ENCODE results near the gene BEGAIN.

Gene BEGAIN

DNA sequence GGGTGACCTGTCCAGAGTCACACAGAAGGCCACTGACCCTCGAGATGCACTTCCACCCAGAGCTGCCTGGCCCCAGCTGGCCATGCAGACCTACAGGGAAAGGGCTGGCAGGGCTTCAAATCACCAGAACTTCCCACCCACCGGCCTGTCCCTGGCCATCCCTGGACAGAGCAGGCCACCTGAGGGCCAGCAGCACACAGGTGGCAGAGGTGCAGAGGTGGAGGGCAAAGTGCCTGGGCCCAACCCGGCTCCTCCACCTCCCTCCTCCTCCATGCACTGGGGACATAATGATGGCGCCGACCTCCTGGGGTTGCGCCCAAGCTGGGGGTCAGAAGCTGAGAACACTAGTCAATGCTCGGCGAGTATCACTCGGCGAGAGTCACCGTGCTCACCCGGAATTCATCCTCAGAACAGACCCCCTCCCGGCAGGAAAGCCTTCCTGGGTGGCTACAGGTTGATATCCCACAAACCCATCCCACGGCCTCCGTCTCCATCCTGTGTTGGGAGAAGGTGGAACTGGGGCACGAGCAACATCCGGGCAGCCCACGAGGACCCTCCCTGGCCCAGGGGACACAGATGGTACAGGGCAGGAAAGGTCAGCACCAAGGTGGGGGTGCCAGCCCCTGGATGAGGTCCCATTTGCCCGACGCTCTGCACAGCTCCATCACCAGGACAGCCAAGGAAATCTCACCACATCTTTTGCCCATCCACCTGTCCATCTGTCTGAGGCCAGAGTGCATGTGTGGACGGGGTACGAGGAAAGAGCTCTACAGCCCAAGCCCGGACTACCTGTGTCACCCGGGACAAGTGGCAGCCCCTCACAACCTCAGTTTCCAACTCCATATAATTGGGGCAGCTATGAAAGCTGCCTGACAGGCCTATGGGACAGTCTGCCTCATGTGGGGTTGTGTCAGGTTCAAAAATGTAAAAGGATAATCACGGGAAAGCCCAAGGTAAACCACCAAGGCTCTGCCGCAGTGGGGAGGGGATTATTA is 10.8 kb downstream of the BEGAIN start:
- TF ChIP-seq GATA1 (IDR thresholded peaks at IDR 0.05; ENCODE audit: low read depth, low read length) (no peak), POLR2A (IDR thresholded peaks at IDR 0.05; ENCODE audit: low read length) (no peak)
- no peak for DNase-seq

DNA sequence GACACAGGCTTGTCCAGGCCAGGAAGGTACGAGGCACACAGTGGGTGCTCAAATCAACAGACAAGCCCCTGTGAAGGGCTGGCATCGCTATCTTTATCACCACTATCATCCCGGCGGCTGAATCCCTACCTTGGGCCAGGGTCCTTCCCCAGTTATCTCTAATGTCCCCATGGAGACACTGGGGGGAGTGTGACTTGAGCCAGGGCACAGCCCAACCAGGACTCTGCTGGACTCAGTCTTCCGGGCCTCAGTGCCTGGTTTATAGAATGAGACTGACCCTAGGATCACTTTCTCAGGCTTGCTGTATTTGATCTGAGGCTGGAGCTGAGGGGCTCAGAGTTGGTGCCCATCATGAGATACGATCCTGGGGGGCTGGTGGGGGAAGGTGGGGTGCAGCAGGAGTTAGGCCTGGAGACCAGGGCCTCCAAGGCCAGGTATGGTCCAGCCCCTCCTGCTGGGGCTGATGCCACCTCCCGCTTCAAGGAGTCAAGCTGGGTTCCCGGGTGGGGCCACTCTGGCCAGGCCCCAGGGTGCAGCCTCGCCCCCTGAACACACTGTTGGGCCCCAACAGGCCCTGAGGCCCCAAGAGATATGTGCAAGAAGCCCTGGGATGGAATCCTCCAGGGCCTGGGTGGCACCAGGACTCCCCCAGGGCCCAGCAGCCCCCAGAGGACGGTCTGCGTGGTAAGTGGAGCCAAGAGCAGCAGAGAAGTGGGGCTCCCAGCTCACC is 11.8 kb downstream of the BEGAIN start:
- DNase-seq, result no peak
- TF ChIP-seq GATA1 (IDR thresholded peaks at IDR 0.05; ENCODE audit: low read depth, low read length), result no peak
- TF ChIP-seq POLR2A (IDR thresholded peaks at IDR 0.05; ENCODE audit: low read length), result no peak

DNA sequence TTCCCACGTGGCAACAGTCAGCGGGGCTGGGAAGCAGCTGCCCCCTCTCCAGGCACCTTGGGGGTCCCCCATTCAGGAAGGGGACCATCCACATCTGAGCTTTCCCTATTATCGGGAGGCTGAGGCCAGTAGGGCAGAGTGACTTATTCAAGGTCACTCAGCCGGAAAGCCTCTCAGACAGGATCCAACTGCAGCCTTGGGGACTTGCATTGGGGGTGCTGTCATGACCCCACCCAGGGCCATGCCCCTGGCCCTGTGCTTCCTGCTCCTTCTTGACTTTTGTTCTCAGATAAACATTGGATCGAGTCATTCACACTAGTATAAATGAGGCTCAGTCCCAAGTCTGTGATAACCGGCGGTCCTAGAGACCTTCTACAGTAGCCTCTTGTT is 12.6 kb downstream of the BEGAIN start:
- TF ChIP-seq GATA1 (IDR thresholded peaks at IDR 0.05; ENCODE audit: low read depth, low read length) (no peak), POLR2A (IDR thresholded peaks at IDR 0.05; ENCODE audit: low read length) (no peak)
- DNase-seq, result no peak

DNA sequence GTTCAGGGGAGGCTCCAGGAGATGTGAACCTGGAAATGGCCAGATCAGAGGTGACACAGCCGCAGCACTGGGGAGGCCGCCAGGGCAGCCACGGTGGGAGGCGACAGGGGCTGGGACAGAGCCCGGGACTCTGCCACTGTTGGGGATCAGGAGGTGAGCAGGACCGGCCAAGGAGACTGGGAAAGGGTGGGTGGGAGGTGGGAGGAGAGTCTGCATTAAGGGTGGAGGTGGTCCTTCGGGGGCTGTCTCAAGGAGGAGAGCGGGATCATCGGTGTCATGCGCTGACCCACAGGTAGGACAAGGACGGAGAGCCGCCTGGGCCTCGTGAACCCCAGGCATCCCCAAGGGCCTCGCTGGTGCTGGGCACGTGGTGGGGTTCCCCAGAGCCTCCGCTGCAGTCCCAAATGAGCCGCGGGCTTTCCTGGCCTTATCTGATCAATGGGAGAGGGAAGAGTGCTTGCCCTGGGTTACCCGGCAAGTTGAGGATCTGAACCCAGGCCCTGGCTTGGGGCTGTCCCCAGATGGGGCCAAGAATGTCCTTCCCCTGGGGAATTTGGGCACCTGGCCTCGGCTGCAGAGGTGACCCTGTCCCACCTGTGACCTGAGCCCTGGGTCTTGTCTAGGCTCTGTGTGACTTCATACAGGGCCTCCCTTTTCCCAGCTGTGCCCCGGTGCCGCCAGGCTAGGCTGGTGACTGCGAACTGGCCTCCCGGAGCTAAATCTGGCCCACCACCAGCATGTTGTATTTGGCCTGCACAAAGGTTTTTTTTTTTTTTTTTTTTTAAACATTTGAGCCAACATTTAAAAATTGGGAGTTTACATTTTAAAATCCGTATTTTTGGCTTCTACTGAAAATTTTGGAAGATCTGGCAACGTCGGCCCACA is 13.2 kb downstream of the BEGAIN start:
- no peak for TF ChIP-seq POLR2A (IDR thresholded peaks at IDR 0.05; ENCODE audit: low read length)
- TF ChIP-seq GATA1 (IDR thresholded peaks at IDR 0.05; ENCODE audit: low read depth, low read length), result no peak

DNA sequence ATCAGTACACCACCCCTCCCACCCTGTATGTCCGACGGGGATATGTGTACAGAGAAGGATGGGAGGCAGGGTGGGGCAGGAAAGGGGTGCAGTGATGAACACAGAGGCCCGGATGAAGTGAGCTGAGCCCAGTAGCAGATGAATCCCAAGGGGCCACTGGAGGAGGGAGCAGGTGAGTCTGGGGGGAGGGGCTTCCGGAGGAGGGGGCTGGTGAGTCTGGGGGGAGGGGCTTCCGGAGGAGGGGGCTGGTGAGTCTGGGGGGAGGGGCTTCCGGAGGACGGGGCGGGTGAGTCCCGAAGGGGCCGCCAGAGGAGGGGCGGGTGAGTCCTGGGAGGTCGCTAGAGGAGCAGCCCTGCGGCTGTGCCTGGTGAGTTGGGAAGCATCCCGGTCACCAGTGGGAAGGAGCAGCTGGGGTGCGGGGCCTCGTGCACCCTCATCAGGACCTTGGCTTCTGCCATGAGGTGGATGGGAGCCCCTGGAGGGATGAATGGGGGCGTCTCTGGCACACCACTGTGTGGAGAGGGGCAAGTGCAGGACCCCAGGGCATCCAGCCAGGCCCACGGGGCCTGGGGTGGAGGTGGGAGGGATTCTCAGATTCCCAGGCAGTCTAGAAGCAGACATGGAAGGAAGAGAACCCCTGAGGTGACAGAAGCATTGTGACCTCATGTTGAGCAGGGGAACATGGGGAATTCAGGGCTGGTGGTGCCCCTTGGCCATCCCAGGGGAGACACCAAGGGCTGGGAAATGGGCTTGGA is 14.0 kb downstream of the BEGAIN start:
- DNase-seq, result no peak
- no peak for TF ChIP-seq GATA1 (IDR thresholded peaks at IDR 0.05; ENCODE audit: low read depth, low read length)
- TF ChIP-seq POLR2A (IDR thresholded peaks at IDR 0.05; ENCODE audit: low read length), result no peak

More for the DNA sequence above, 13.2 kb downstream of the BEGAIN start:
- DNase-seq, result no peak

DNA sequence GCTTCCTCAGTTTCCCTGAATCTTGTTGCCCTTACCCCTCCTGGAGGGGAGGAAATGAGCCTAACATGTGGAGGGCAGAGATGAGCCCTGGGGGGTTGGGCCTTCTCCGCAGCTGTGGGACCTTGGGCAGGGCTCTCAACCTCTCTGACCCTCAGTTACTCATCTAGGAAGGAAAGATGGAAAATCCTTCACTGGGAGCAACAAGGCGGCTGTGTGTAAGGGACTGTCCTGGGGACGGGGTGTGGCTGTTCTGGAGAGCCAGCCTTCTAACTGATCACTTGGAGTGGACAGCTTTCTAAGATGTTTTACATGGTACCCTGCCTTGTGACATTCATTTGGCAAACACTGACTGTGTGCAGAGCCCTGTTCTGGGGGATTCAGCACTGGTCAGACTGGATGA is 14.7 kb downstream of the BEGAIN start:
- no peak for TF ChIP-seq GATA1 (IDR thresholded peaks at IDR 0.05; ENCODE audit: low read depth, low read length)
- TF ChIP-seq POLR2A (IDR thresholded peaks at IDR 0.05; ENCODE audit: low read length), result no peak
- no peak for DNase-seq

DNA sequence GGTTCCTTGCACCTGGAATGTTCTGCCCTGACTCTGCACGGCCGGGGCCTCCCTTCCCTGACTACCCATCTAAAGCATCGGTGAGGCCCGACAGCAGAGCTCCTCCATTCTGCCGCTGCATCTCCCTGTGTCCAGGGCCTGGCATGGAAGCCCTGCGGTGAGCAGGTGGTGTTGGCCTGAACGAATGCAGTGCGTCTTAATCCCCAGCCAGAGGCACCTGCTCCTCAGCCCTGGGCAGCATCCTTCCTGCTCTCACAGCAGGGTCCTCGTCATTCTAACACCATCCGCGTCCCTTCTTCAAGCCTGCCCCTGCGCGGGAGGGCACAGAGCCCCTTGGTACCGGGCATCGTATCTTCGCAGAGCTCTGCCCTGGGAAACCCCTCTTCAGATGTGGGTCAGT is 15.4 kb downstream of the BEGAIN start:
- no peak for TF ChIP-seq GATA1 (IDR thresholded peaks at IDR 0.05; ENCODE audit: low read depth, low read length)
- TF ChIP-seq POLR2A (IDR thresholded peaks at IDR 0.05; ENCODE audit: low read length), result no peak

DNA sequence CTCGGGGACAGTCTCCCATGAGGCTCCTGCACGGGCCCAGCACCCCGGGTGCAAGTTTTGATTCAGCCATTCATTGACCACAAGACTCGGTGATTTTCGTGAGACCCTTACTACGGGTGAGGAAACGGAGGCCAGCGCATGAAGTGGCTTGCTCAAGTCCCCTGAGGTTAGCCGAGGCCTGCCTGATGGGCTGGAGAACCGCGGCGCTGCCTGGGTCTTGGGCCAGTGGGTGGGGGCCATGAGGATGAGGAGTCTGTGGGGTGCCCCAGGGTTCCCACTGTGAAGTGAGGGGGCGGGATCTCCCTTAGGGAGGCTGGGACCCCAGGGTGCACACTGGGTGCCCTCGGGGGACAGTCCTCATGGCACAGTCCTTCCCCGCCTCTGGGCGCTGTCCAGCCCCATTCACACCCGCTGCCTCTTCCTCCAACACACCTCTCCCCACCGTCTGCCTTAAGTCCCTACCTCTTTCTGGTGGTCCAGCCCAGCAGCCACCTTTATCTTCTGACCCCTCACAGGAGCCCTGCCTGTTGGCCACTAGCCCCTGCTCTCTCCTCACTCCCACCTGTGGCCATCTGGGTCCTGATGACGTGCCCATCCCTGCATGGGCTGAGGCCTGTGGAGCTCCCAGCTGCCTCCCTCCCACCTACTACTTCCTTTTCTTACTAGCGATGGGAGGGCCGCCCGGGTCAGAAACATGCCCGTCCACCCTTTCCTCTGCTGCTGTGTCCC is 16.3 kb downstream of the BEGAIN start:
- DNase-seq, result no peak
- no peak for TF ChIP-seq POLR2A (IDR thresholded peaks at IDR 0.05; ENCODE audit: low read length)
- TF ChIP-seq GATA1 (IDR thresholded peaks at IDR 0.05; ENCODE audit: low read depth, low read length), result no peak

More for the DNA sequence above, 15.4 kb downstream of the BEGAIN start:
- no peak for DNase-seq

DNA sequence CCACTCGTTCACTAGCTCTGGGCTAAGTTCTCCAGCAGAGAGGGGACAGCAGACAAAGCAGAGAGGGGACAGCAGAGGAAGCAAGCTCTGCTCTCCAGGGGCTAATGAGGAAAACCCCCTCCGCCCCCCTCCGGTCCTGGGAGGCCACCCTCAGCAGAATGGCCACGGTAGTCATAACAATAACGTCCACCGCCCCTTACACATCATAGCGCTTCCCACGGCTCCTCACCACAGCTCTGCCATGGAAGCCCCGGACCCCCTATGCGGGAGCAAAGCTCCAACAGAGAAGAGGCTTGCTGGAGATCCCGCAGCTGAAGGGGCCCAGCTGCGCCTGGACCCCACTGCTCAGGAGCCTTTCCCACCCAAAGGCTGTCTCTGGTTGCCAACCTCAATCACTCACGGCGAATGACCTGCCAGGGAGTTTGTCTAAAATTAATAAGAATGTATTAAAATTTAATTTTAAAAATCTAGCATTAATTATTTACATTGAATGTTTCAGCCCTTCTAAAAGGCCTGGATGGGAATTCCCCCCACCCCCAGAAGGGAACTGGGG is 17.4 kb downstream of the BEGAIN start:
- no peak for DNase-seq

DNA sequence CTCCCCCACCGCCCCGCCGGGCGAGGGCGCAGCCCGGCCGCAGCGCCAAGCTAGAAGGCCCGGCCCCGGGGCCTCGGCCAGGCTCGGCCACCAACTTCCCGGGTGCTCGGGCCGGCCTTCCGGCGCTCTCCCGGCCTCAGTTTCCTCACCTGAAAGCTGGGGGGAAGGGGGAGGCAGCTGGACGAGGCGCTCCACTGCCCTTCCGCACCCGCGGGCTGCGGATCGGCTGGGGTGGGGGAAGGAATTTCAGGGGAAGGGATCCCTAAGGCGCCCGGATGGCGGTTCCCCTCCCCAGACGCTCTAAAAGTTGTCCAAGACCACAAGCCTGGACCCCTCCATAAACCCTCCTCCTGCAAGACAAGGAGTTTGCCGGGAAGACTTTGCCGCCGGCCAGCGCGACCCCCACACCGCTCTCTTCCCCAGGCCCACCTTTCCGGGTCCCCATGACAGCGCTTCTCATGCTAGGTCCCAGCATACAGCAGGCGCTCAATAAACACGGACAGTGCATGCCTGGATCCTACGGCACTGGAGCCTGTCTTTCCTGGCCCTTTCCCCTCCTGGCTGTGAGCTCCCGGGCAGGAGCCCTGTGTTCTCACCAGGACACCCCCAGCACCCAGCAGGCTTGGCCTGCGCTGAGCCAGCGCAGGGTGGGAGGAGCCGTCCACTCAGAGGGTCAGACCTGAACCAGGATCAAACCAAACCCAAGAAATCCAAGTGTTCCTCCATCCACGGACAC is 18.1 kb downstream of the BEGAIN start:
- no peak for DNase-seq
- TF ChIP-seq POLR2A (IDR thresholded peaks at IDR 0.05; ENCODE audit: low read length), result no peak
- TF ChIP-seq GATA1 (IDR thresholded peaks at IDR 0.05; ENCODE audit: low read depth, low read length), result no peak

More for the DNA sequence above, 17.4 kb downstream of the BEGAIN start:
- no peak for TF ChIP-seq POLR2A (IDR thresholded peaks at IDR 0.05; ENCODE audit: low read length)
- TF ChIP-seq GATA1 (IDR thresholded peaks at IDR 0.05; ENCODE audit: low read depth, low read length), result no peak
